ENCODE data around the gene ENPEP.

The ENPEP gene

DNA sequence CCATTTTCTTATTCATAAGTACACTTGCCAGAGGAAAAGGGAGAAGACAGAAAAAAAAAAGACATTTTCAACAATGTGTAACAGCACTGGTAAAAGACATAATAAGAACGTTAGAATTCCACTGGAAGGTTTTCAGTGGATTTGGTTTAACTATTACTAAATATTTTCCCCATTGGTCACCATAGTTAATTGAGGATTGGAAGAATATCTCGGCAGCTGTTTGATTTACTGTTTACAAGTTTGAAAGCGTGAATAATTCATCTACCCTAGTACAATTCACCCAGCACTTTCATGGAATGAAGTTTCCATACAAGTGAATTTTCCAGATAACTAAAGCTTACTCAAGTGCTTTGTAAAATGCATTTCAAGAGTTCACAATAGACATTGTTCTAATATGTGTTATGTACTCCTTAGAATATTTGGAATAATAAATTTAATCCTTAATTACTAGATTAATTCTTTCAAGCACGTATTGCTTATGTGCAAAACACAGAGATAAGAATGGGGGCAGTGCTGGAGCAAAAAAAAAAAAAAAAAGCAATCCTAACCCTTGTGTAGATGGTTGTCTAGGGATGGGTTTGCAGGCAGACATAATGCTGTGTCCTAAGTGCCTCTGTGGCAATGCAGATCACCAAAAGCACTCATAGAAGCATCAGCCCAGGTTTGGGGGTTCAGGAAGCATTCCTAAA is 57.1 kb downstream of the ENPEP start:
- TF ChIP-seq, protein P1, sequence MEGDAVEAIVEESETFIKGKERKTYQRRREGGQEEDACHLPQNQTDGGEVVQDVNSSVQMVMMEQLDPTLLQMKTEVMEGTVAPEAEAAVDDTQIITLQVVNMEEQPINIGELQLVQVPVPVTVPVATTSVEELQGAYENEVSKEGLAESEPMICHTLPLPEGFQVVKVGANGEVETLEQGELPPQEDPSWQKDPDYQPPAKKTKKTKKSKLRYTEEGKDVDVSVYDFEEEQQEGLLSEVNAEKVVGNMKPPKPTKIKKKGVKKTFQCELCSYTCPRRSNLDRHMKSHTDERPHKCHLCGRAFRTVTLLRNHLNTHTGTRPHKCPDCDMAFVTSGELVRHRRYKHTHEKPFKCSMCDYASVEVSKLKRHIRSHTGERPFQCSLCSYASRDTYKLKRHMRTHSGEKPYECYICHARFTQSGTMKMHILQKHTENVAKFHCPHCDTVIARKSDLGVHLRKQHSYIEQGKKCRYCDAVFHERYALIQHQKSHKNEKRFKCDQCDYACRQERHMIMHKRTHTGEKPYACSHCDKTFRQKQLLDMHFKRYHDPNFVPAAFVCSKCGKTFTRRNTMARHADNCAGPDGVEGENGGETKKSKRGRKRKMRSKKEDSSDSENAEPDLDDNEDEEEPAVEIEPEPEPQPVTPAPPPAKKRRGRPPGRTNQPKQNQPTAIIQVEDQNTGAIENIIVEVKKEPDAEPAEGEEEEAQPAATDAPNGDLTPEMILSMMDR (IDR thresholded peaks at IDR 0.05), result no peak
- peak overlapping the region; percentile 77 for H3K27ac Mint-ChIP-seq
- no peak for DNase-seq
- H3K4me1 Mint-ChIP-seq, result no peaks in the 10 kb centered on the region
- peaks cover 25% of the 10 kb centered on the region for H3K9me3 Mint-ChIP-seq
- no peak overlapping the region for H3K4me3 Mint-ChIP-seq
- peaks cover 3% of the 10 kb centered on the region for H3K27me3 Mint-ChIP-seq (ENCODE audit: low read depth, poor library complexity)
- peaks cover 27% of the 10 kb centered on the region for H3K36me3 Mint-ChIP-seq (ENCODE audit: low read depth)

DNA sequence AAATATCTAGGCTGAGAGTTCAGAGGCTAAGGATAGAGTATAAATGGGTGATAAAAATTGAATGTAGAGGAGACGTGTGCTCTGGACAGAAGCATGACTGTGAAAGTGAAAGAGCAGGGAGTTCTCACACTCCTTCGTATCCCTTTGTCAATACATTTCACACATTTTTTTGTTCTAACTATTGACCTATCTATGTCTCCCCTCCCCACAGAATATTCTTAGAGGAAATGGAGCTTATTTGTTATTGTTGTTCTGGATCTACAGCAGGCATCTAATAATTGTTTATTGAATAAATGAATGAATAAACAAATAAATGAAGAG is 57.6 kb downstream of the ENPEP start:
- TF ChIP-seq, protein P1 (IDR thresholded peaks at IDR 0.05), result no peak
- Mint-ChIP-seq H3K27me3 (ENCODE audit: low read depth, poor library complexity) (peaks cover 3% of the 10 kb centered on the region), H3K36me3 (ENCODE audit: low read depth) (peaks cover 32% of the 10 kb centered on the region), H3K4me3 (no peak overlapping the region), H3K27ac (peak overlapping the region; percentile 77), H3K9me3 (peaks cover 30% of the 10 kb centered on the region), H3K4me1 (no peaks in the 10 kb centered on the region)
- no peak for DNase-seq

DNA sequence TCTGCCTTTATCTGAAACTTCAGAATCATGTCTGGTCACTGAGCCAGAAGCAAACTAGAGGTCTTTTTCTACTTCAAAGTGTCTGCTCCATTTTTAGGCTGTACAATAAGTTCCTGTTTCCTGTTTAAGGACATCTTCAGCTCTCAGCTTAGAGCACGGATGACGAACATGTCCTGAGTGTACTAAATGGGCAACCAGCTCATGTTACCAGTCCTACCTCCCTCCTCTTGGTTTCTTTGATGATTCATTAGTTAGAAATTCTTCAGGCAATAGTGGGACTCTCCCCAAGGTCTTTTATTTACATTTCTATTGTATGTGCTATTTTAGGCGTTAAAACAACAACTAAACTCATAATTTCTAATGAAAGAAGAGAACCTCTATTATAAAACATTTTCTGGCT is 58.0 kb downstream of the ENPEP start:
- peaks cover 3% of the 10 kb centered on the region for H3K27me3 Mint-ChIP-seq (ENCODE audit: low read depth, poor library complexity)
- no peak overlapping the region for H3K27ac Mint-ChIP-seq
- no peak overlapping the region for H3K4me3 Mint-ChIP-seq
- DNase-seq, result no peak
- H3K4me1 Mint-ChIP-seq, result no peaks in the 10 kb centered on the region
- H3K9me3 Mint-ChIP-seq, result peaks cover 34% of the 10 kb centered on the region
- TF ChIP-seq, protein P1 (IDR thresholded peaks at IDR 0.05), result no peak
- peaks cover 35% of the 10 kb centered on the region for H3K36me3 Mint-ChIP-seq (ENCODE audit: low read depth)

DNA sequence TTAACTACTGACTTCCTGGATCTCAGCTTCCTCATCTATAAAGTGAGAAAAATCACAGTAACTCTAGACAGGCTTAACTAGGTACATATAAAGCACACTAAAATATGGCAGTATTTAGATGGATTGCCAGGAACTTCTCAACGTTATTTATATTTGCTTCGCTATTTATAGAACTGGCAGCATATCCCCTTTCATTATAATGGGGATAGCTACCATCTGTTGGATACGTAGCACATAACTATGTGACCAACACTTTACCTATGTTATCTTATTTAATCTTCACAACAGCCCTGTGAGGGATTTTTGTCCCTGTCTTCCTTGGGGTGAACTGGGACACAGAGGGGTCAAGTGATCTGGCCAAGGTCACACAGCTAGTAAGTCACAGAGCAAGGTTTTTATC is 64.6 kb downstream of the ENPEP start:
- Mint-ChIP-seq H3K9me3 (peaks cover 25% of the 10 kb centered on the region), H3K4me1 (no peaks in the 10 kb centered on the region), H3K27ac (no peak overlapping the region), H3K36me3 (ENCODE audit: low read depth) (peaks cover 24% of the 10 kb centered on the region), H3K4me3 (no peak overlapping the region), H3K27me3 (ENCODE audit: low read depth, poor library complexity) (no peaks in the 10 kb centered on the region)
- DNase-seq, result no peak
- TF ChIP-seq, protein P1 (IDR thresholded peaks at IDR 0.05), result no peak

DNA sequence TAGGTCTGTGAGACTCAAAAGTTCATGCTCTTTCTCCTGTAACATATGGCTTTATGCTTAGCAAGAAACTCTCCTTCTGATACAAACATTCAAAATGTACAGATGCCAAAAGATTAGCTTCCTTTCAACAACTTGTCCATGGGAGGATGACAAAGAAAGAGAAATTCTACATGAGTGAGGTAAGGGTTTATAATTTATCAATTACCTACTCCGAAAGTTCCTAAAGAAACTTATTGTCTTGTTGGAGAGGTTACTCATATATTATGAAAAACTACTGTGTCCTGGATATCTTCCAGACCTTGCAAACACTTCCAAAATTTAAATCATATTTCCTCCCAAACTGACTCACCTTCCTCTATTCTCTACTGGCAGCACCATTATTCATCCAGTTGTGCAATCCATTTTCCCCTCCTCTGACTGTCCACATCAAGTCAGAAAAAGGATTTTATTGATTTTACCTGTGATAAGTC is 65.1 kb downstream of the ENPEP start:
- H3K27ac Mint-ChIP-seq, result no peak overlapping the region
- TF ChIP-seq, protein P1 (IDR thresholded peaks at IDR 0.05), result no peak
- no peaks in the 10 kb centered on the region for H3K27me3 Mint-ChIP-seq (ENCODE audit: low read depth, poor library complexity)
- no peaks in the 10 kb centered on the region for H3K4me1 Mint-ChIP-seq
- no peak overlapping the region for H3K4me3 Mint-ChIP-seq
- H3K9me3 Mint-ChIP-seq, result peaks cover 25% of the 10 kb centered on the region
- no peak for DNase-seq
- H3K36me3 Mint-ChIP-seq (ENCODE audit: low read depth), result peaks cover 24% of the 10 kb centered on the region

DNA sequence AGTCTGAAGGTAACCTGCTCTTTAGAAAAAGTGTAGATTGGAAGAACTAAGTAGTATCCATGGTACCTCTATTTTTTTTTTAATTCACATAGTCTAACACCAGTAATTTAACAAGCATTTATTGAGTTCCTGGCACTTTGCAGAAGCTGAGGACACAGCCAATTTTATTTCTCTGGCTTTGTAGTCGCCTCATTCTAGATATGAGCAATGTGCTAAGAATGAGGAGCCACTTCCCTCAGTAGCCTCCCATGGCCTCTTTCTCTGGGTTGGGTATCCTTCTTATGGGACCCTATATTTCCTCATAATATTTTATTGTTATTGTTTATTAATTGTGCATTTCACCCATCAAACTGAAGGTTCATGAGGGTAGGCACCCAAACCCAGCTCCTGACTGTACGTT is 67.6 kb downstream of the ENPEP start:
- H3K36me3 Mint-ChIP-seq (ENCODE audit: low read depth), result peaks cover 3% of the 10 kb centered on the region
- H3K4me1 Mint-ChIP-seq, result no peaks in the 10 kb centered on the region
- H3K27me3 Mint-ChIP-seq (ENCODE audit: low read depth, poor library complexity), result no peaks in the 10 kb centered on the region
- TF ChIP-seq, protein P1 (IDR thresholded peaks at IDR 0.05), result no peak
- H3K27ac Mint-ChIP-seq, result no peak overlapping the region
- H3K9me3 Mint-ChIP-seq, result peaks cover 4% of the 10 kb centered on the region
- H3K4me3 Mint-ChIP-seq, result no peak overlapping the region
- no peak for DNase-seq
